CD4-positive, alpha-beta T cell (primary cell): ENCODE results near the gene KCNQ1OT1. TPM values are rescaled to one million over a fixed set of nuclear protein-coding genes. Genes with fewer than 3 reads are reported as not detected.

ENCODE experiments used
- ATAC-seq: fragments of 200-7000 bp; cut with Tn5 transposase; one replicate; pipeline ENCODE4 v1.10.0; 2022; ENCODE audit warnings: mild to moderate bottlenecking; ENCODE audit not compliant: poor library complexity
- CTCF ChIA-PET: fragments of 350-600 bp; sonication (Branson Sonifier 250); formaldehyde crosslinking; loops from one replicate; lab custom pipeline; 2021; ENCODE audit warnings: antibody characterized with exemption, inconsistent platforms; lab: Charles Lee
- POLR2A ChIA-PET: fragments of 350-600 bp; sonication (Branson Sonifier 250); formaldehyde crosslinking; loops from one replicate; lab custom pipeline; 2021; ENCODE audit warnings: antibody characterized with exemption, inconsistent platforms; lab: Charles Lee
- DNase-seq, 14 experiments: peaks; one replicate each; pipeline ENCODE4 v3.0.0-alpha.2; 2013 to 2020; ENCODE audit warnings: mixed read lengths in 2 of 14
- H3K27ac ChIP-seq, 2 donors: one replicate each; pipeline versions ENCODE4 v1.5.1 to v1.7.0; 2013; ENCODE audit warnings: low read length in 2 of 2, low read depth in 1 of 2, mild to moderate bottlenecking in 1 of 2
- H3K27me3 ChIP-seq, 2 experiments: 1 replicate in 1 of 2; 2 replicates in 1 of 2; pipeline versions ENCODE4 v1.6.1 to v1.7.0; 2013; ENCODE audit warnings: low read length in 2 of 2, control low read depth in 1 of 2, mild to moderate bottlenecking in 1 of 2, moderate library complexity in 1 of 2; ENCODE audit not compliant: insufficient read depth in 2 of 2, control insufficient read depth in 1 of 2
- H3K36me3 ChIP-seq: one replicate; pipeline ENCODE4 v1.6.1; 2013; ENCODE audit warnings: low read length, control low read depth; ENCODE audit not compliant: insufficient read depth
- H3K4me1 ChIP-seq: one replicate; pipeline ENCODE4 v1.6.1; 2013; ENCODE audit warnings: low read length, control low read depth; ENCODE audit not compliant: insufficient read depth
- H3K4me3 ChIP-seq: one replicate; pipeline ENCODE4 v1.5.1; 2013; ENCODE audit warnings: mild to moderate bottlenecking, low read length, moderate library complexity
- H3K9me3 ChIP-seq, 2 experiments: 1 replicate in 1 of 2; 2 replicates in 1 of 2; pipeline versions ENCODE4 v1.6.1 to v1.7.0; 2013; ENCODE audit warnings: low read length in 2 of 2, mild to moderate bottlenecking in 2 of 2, control low read depth in 1 of 2, moderate library complexity in 1 of 2; ENCODE audit not compliant: control insufficient read depth in 1 of 2, insufficient read depth in 1 of 2
- H3K27ac Mint-ChIP-seq: one replicate; pipeline ENCODE4 v1.8.0; 2020; ENCODE audit warnings: mixed read lengths
- H3K27me3 Mint-ChIP-seq: one replicate; pipeline ENCODE4 v1.8.0; 2021; ENCODE audit warnings: mixed read lengths
- H3K36me3 Mint-ChIP-seq: one replicate; pipeline ENCODE4 v1.8.0; 2021; ENCODE audit warnings: low read depth, mixed read lengths
- H3K4me1 Mint-ChIP-seq: one replicate; pipeline ENCODE4 v1.8.0; 2021; ENCODE audit warnings: low read depth, mixed read lengths
- H3K4me3 Mint-ChIP-seq: one replicate; pipeline ENCODE4 v1.8.0; 2020; ENCODE audit warnings: mild to moderate bottlenecking, mixed read lengths
- H3K9me3 Mint-ChIP-seq: one replicate; pipeline ENCODE4 v1.8.0; 2020; ENCODE audit warnings: mixed read lengths
- intact Hi-C, 2 experiments: fragments of 100-400 bp; cut with DNase I in 1 of 2; cut with micrococcal nuclease in 1 of 2; formaldehyde crosslinking; loops; one replicate each; pipeline versions ENCODE4 v1.15.1 to v1.9.0; 2023 to 2025; cut with DNase I, micrococcal nuclease
- total RNA-seq, 174 experiments: library from RNA in 2 of 174; stranded (reverse) in 2 of 174; gene quantifications; one replicate each; pipeline ENCODE4 v1.2.3 and lab custom pipeline; 2021 to 2026
- TF ChIP-seq, protein P1 (sequence below): fragments of 200-600 bp; IDR thresholded peaks from one replicate; pipeline ENCODE4 v1.8.0; 2022; ENCODE audit warnings: antibody characterized with exemption, mild to moderate bottlenecking

KCNQ1OT1 gene
- total RNA-seq, 2 experiments from 2014 or later, result 0.17 to 0.22 TPM

DNA sequence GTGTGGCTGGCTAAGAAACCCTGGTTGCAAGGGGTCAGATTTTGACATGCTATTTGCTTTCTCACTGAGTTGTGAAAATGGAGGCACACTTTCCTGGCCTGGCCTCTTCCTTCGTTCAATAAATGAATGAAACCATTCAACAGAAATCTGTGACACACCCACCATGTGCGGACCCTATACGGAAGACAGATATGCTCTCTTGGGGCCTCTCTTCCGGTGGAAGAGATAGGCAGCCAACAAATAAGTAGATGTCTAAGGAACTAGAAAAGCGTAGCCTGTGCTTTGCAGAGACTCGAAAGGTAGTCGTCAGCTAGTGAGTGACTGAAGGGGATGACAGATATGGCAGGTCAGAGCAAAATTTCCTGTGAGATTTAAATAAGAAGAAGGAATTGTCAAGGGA is 5.3 kb downstream of the KCNQ1OT1 start:
- no peak overlapping the region for H3K27ac ChIP-seq
- H3K36me3 Mint-ChIP-seq, result peaks cover 20% of the 10 kb centered on the region
- H3K4me3 ChIP-seq, result no peak overlapping the region
- ChIA-PET CTCF (no interaction called here), POLR2A (no interaction called here)
- peaks cover 7% of the 10 kb centered on the region for H3K4me1 Mint-ChIP-seq
- H3K27ac Mint-ChIP-seq, result no peak overlapping the region
- ATAC-seq (no peak), DNase-seq (no peak)
- peaks cover 2% of the 10 kb centered on the region for H3K36me3 ChIP-seq
- TF ChIP-seq, protein P1, sequence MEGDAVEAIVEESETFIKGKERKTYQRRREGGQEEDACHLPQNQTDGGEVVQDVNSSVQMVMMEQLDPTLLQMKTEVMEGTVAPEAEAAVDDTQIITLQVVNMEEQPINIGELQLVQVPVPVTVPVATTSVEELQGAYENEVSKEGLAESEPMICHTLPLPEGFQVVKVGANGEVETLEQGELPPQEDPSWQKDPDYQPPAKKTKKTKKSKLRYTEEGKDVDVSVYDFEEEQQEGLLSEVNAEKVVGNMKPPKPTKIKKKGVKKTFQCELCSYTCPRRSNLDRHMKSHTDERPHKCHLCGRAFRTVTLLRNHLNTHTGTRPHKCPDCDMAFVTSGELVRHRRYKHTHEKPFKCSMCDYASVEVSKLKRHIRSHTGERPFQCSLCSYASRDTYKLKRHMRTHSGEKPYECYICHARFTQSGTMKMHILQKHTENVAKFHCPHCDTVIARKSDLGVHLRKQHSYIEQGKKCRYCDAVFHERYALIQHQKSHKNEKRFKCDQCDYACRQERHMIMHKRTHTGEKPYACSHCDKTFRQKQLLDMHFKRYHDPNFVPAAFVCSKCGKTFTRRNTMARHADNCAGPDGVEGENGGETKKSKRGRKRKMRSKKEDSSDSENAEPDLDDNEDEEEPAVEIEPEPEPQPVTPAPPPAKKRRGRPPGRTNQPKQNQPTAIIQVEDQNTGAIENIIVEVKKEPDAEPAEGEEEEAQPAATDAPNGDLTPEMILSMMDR, result no peak
- intact Hi-C loops, result no loop called here
- no peaks in the 10 kb centered on the region for H3K27me3 ChIP-seq
- H3K27me3 Mint-ChIP-seq, result no peaks in the 10 kb centered on the region
- no peaks in the 10 kb centered on the region for H3K9me3 Mint-ChIP-seq
- H3K4me1 ChIP-seq, result peaks cover 10% of the 10 kb centered on the region
- peaks cover 0 to 9% of the 10 kb centered on the region in 2 experiments for H3K9me3 ChIP-seq
- H3K4me3 Mint-ChIP-seq, result no peak overlapping the region

GRCh38 chr11:2693271-2694261 is 6.2 kb downstream of the KCNQ1OT1 start:
- Mint-ChIP-seq H3K36me3 (peaks cover 14% of the 10 kb centered on the region), H3K27ac (no peak overlapping the region), H3K9me3 (no peaks in the 10 kb centered on the region), H3K4me3 (no peak overlapping the region), H3K27me3 (no peaks in the 10 kb centered on the region), H3K4me1 (peaks cover 6% of the 10 kb centered on the region)
- intact Hi-C loops, result no loop called here
- Histone ChIP-seq H3K4me1 (peaks cover 1% of the 10 kb centered on the region), H3K36me3 (no peaks in the 10 kb centered on the region), H3K4me3 (no peak overlapping the region), H3K27me3 (no peaks in the 10 kb centered on the region), H3K9me3 (no peaks in the 10 kb centered on the region), H3K27ac (no peak overlapping the region)
- POLR2A ChIA-PET, result no interaction called here
- DNase-seq (peak in 1 of 14 experiments; percentile 28), ATAC-seq (no peak)
- CTCF ChIA-PET, result no interaction called here
- TF ChIP-seq, protein P1, result no peak

DNA sequence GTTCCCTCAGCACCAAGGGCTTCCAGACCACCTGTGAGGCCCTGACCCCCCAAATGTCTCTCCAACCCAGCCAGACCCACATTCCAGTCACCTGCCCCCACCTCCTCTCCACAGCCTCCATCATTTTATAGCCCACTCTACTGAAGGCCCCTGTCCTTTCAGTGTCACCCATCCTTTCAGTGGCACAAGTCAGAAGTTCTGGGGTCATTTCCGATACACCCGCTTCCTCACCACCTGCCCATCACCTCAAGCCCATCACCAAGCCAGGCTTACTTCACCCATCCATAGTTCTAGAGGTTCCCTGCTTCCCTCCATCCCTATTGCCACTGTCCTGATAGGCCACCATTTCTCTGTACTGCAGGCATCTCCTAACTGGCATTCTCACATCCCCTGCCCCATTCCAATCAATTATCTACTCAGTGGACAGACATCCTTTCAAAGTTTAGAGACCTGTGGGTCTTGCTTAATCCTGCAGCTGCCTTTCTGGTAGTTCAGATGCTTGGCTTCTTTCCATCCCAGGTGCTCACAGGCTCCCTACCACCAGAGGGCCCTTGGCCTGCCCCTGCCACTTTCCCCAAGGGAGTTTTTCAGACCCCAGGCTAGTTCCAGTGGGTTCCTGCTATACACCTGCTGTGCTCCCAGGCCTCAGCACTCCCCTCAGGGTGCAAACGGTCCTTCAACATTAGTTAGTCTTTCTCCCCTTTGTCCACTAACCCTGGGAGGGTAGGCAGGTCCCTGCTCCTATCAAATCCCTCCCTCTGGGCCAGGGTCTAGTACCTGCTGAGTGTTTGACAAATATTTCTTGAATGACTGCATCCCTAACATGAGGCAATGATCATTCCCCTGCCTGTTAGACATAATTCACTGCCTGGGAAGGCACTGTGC is 7.6 kb downstream of the KCNQ1OT1 start:
- Mint-ChIP-seq H3K27ac (no peak overlapping the region), H3K9me3 (no peaks in the 10 kb centered on the region), H3K4me1 (no peaks in the 10 kb centered on the region), H3K4me3 (no peak overlapping the region), H3K27me3 (no peaks in the 10 kb centered on the region), H3K36me3 (peaks cover 1% of the 10 kb centered on the region)
- TF ChIP-seq, protein P1, result no peak
- Histone ChIP-seq H3K27ac (no peak overlapping the region), H3K9me3 (no peaks in the 10 kb centered on the region), H3K27me3 (no peaks in the 10 kb centered on the region), H3K4me3 (no peak overlapping the region), H3K4me1 (no peaks in the 10 kb centered on the region), H3K36me3 (no peaks in the 10 kb centered on the region)
- POLR2A ChIA-PET, result no interaction called here
- CTCF ChIA-PET, result no interaction called here
- no peak for ATAC-seq
- intact Hi-C loops, result no loop called here
- DNase-seq, result peak in 3 of 14 experiments; percentile 6 to 12 (median 8)
